Chondrocyte (in vitro differentiated cells): ENCODE data around the gene PSMD13. TPM values are rescaled to one million over a fixed set of nuclear protein-coding genes. Genes with fewer than 3 reads are reported as not detected.

ENCODE experiments used
- DNase-seq: peaks from one replicate; pipeline ENCODE4 v3.0.0; 2021; ENCODE audit warnings: mixed read lengths, low spot score
- H3K27ac Mint-ChIP-seq: one replicate; pipeline ENCODE4 v1.8.0; 2021; ENCODE audit warnings: mild to moderate bottlenecking, moderate library complexity, mixed read lengths; ENCODE audit not compliant: unreplicated experiment
- H3K27me3 Mint-ChIP-seq: 2 replicates; pipeline ENCODE4 v1.8.0; 2021; ENCODE audit warnings: low read depth, mixed read lengths
- H3K36me3 Mint-ChIP-seq: 2 replicates; pipeline ENCODE4 v1.8.0; 2021; ENCODE audit warnings: low read depth, mixed read lengths
- H3K4me1 Mint-ChIP-seq: 2 replicates; pipeline ENCODE4 v1.8.0; 2021; ENCODE audit warnings: low read depth, mild to moderate bottlenecking, mixed read lengths
- H3K4me3 Mint-ChIP-seq: one replicate; pipeline ENCODE4 v1.8.0; 2021; ENCODE audit warnings: mild to moderate bottlenecking, moderate library complexity, mixed read lengths; ENCODE audit not compliant: unreplicated experiment
- H3K9me3 Mint-ChIP-seq: 2 replicates; pipeline ENCODE4 v1.8.0; 2021; ENCODE audit warnings: low read depth, mixed read lengths
- CTCF ChIP-seq: fragments of 200-600 bp; sonication (generic); IDR thresholded peaks from 2 replicates; pipeline ENCODE4 v1.5.0; 2021; ENCODE audit warnings: antibody characterized with exemption, mild to moderate bottlenecking, moderate library complexity
- total RNA-seq: library from RNA; stranded (reverse); gene quantifications from 3 replicates; pipeline ENCODE4 v1.2.1, GENCODE V29; 2021

The PSMD13 gene
- total RNA-seq, 1 donor from 2014 or later: 103 TPM

GRCh38 chr11:204587-205109 lies 32.1 kb upstream of the PSMD13 start:
- Mint-ChIP-seq H3K9me3 (no peaks in the 10 kb centered on the region), H3K27ac (no peak overlapping the region), H3K27me3 (no peaks in the 10 kb centered on the region), H3K4me3 (no peak overlapping the region), H3K4me1 (peaks cover 34% of the 10 kb centered on the region), H3K36me3 (peaks cover 13% of the 10 kb centered on the region)
- DNase-seq: peak; percentile 47
- TF ChIP-seq CTCF: no peak

- Mint-ChIP-seq H3K4me1 (peaks cover 42% of the 10 kb centered on the region), H3K4me3 (peak overlapping the region; percentile 99), H3K27me3 (no peaks in the 10 kb centered on the region), H3K36me3 (peaks cover 15% of the 10 kb centered on the region), H3K27ac (no peak overlapping the region), H3K9me3 (no peaks in the 10 kb centered on the region)
- no peak for TF ChIP-seq CTCF
- no peak for DNase-seq
Observed at GRCh38 chr11:205221-206001, 31.4 kb upstream of the PSMD13 start.

GRCh38 chr11:206002-206384 lies 30.8 kb upstream of the PSMD13 start:
- H3K4me3 Mint-ChIP-seq: peak overlapping the region; percentile 99
- H3K27ac Mint-ChIP-seq: peak overlapping the region; percentile 98
- no peak for TF ChIP-seq CTCF
- peaks cover 47% of the 10 kb centered on the region for H3K4me1 Mint-ChIP-seq
- DNase-seq: peak; percentile 68
- peaks cover 13% of the 10 kb centered on the region for H3K36me3 Mint-ChIP-seq
- no peaks in the 10 kb centered on the region for H3K27me3 Mint-ChIP-seq
- no peaks in the 10 kb centered on the region for H3K9me3 Mint-ChIP-seq

- H3K9me3 Mint-ChIP-seq: no peaks in the 10 kb centered on the region
- H3K4me3 Mint-ChIP-seq: peak overlapping the region; percentile 99
- H3K27me3 Mint-ChIP-seq: no peaks in the 10 kb centered on the region
- no peak for TF ChIP-seq CTCF
- peak overlapping the region; percentile 100 for H3K27ac Mint-ChIP-seq
- peaks cover 53% of the 10 kb centered on the region for H3K4me1 Mint-ChIP-seq
- DNase-seq: peak; percentile 70
- H3K36me3 Mint-ChIP-seq: peaks cover 15% of the 10 kb centered on the region
Observed at GRCh38 chr11:206526-207207, 30.1 kb upstream of the PSMD13 start.

- Mint-ChIP-seq H3K4me3 (peak within 1 kb of the TSS; percentile 99), H3K27ac (peak within 1 kb of the TSS; percentile 100), H3K4me1 (peaks cover 53% of the 10 kb centered on the region), H3K27me3 (no peaks in the 10 kb centered on the region), H3K9me3 (no peaks in the 10 kb centered on the region), H3K36me3 (peaks cover 13% of the 10 kb centered on the region)
- TF ChIP-seq CTCF: no peak
- DNase-seq: peak; percentile 98
Observed at GRCh38 chr11:207208-207862, 29.4 kb upstream of the PSMD13 start, which contains the start of the genes BET1L and RIC8A. Gene BET1L, minus strand, starts transcription at chr11:207399. Its CDS starts 78 bp downstream, at chr11:207321. Gene RIC8A, plus strand, starts transcription at chr11:207708. Its CDS starts 1,147 bp downstream, at chr11:208855.
